HEK293 (cell line): ENCODE data around the gene SPINK4.

Experiments
- CTCF ChIA-PET: fragments of 350-600 bp; formaldehyde crosslinking; extraction: SDS; loops from one replicate; lab custom pipeline; 2021; ENCODE audit warnings: antibody characterized with exemption; lab: Yijun Ruan, JAX
- POLR2A ChIA-PET: fragments of 300-600 bp; formaldehyde crosslinking; extraction: SDS; loops from one replicate; lab custom pipeline; 2020; ENCODE audit warnings: antibody characterized with exemption, inconsistent platforms; lab: Yijun Ruan, JAX
- H3K27ac ChIP-seq: fragments of 200-500 bp; sonication (Bioruptor generic); 2 replicates; pipeline ENCODE4 v1.5.1; 2014; ENCODE audit warnings: low read depth, low read length, control low read depth, inconsistent platforms; ENCODE audit errors: extremely low read depth
- H3K36me3 ChIP-seq, 2 experiments: fragments of 200-500 bp in 1 of 2; sonication (Bioruptor generic) in 1 of 2; 1 replicate in 1 of 2; 2 replicates in 1 of 2; pipeline ENCODE4 v1.5.1; 2014 to 2017; ENCODE audit warnings: inconsistent platforms in 2 of 2, low read length in 2 of 2; ENCODE audit not compliant: control insufficient read depth in 2 of 2, insufficient read depth in 1 of 2
- H3K4me1 ChIP-seq: fragments of 200-500 bp; sonication (Bioruptor generic); 2 replicates; pipeline ENCODE4 v1.5.1; 2014; ENCODE audit warnings: mild to moderate bottlenecking, low read length, inconsistent platforms; ENCODE audit not compliant: control insufficient read depth, insufficient read depth
- H3K4me3 ChIP-seq: 2 replicates; pipeline ENCODE4 v1.5.1; 2011; ENCODE audit warnings: low read depth, mild to moderate bottlenecking, control low read depth, low read length, moderate library complexity
- H3K9me3 ChIP-seq: fragments of 200-500 bp; sonication (Bioruptor generic); 2 replicates; pipeline ENCODE4 v1.5.1; 2014; ENCODE audit warnings: low read depth, low read length, inconsistent platforms; ENCODE audit not compliant: control insufficient read depth, insufficient read depth
- BCL6B ChIP-seq: fragments of 450-650 bp; formaldehyde crosslinking; IDR thresholded peaks from 2 replicates; pipeline ENCODE4 v1.5.1; 2017; ENCODE audit warnings: missing biosample characterization, missing genetic modification characterization
- KLF1 ChIP-seq: fragments of 450-650 bp; formaldehyde crosslinking; IDR thresholded peaks from 2 replicates; pipeline ENCODE4 v1.5.1; 2016; ENCODE audit warnings: missing biosample characterization, missing genetic modification characterization
- MZF1 ChIP-seq: fragments of 450-650 bp; formaldehyde crosslinking; IDR thresholded peaks from 2 replicates; pipeline ENCODE4 v1.5.1; 2017; ENCODE audit warnings: missing biosample characterization, missing genetic modification characterization, borderline replicate concordance
- PATZ1 ChIP-seq: fragments of 450-650 bp; formaldehyde crosslinking; IDR thresholded peaks from 2 replicates; pipeline ENCODE4 v1.5.1; 2016; ENCODE audit warnings: missing biosample characterization, missing genetic modification characterization
- TCF7L2 ChIP-seq: IDR thresholded peaks from 2 replicates; pipeline ENCODE4 v1.6.1; 2011; ENCODE audit warnings: low read depth, mild to moderate bottlenecking, inconsistent platforms, low read length, moderate library complexity, borderline replicate concordance
- YY1 ChIP-seq: fragments of 450-650 bp; formaldehyde crosslinking; IDR thresholded peaks from 2 replicates; pipeline ENCODE4 v1.5.1; 2018; ENCODE audit warnings: missing biosample characterization, missing genetic modification characterization
- ZBTB17 ChIP-seq: fragments of 450-650 bp; formaldehyde crosslinking; IDR thresholded peaks from 2 replicates; pipeline ENCODE4 v1.5.1; 2016; ENCODE audit warnings: missing biosample characterization, missing genetic modification characterization
- ZFP3 ChIP-seq: fragments of 450-650 bp; formaldehyde crosslinking; IDR thresholded peaks from 2 replicates; pipeline ENCODE4 v1.5.1; 2016; ENCODE audit warnings: low read depth, missing biosample characterization, missing genetic modification characterization
- ZNF10 ChIP-seq: fragments of 450-650 bp; formaldehyde crosslinking; IDR thresholded peaks from 2 replicates; pipeline ENCODE4 v1.5.1; 2017; ENCODE audit warnings: missing biosample characterization, missing genetic modification characterization
- ZNF184 ChIP-seq: fragments of 450-650 bp; IDR thresholded peaks from 2 replicates; pipeline ENCODE4 v1.5.1; 2018; ENCODE audit warnings: missing biosample characterization, mild to moderate bottlenecking, missing genetic modification characterization
- ZNF274 ChIP-seq, 2 experiments: fragments of 200-500 bp in 1 of 2; fragments of 450-650 bp in 1 of 2; sonication (Bioruptor generic) in 1 of 2; formaldehyde crosslinking in 1 of 2; IDR thresholded peaks; 2 replicates each; pipeline versions ENCODE4 v1.5.1 to v1.6.1; 2014 to 2016; ENCODE audit warnings: borderline replicate concordance in 1 of 2, inconsistent platforms in 1 of 2, low read length in 1 of 2, missing biosample characterization in 1 of 2, missing genetic modification characterization in 1 of 2
- ZNF335 ChIP-seq: fragments of 450-650 bp; formaldehyde crosslinking; conservative IDR thresholded peaks from 2 replicates; pipeline ENCODE4 v1.5.1; 2016; ENCODE audit warnings: missing biosample characterization, missing genetic modification characterization
- ZNF350 ChIP-seq: fragments of 450-650 bp; formaldehyde crosslinking; IDR thresholded peaks from 2 replicates; pipeline ENCODE4 v1.5.0; 2017; ENCODE audit warnings: missing biosample characterization, mild to moderate bottlenecking, missing genetic modification characterization
- ZNF354C ChIP-seq: fragments of 450-650 bp; formaldehyde crosslinking; IDR thresholded peaks from 2 replicates; pipeline ENCODE4 v1.5.1; 2016; ENCODE audit warnings: missing biosample characterization, missing genetic modification characterization, low read depth, borderline replicate concordance
- ZNF488 ChIP-seq: fragments of 450-650 bp; formaldehyde crosslinking; IDR thresholded peaks from 2 replicates; pipeline ENCODE4 v1.5.1; 2016; ENCODE audit warnings: missing biosample characterization, missing genetic modification characterization
- ZNF521 ChIP-seq: fragments of 450-650 bp; formaldehyde crosslinking; IDR thresholded peaks from 2 replicates; pipeline ENCODE4 v1.5.1; 2017; ENCODE audit warnings: missing biosample characterization, mild to moderate bottlenecking, missing genetic modification characterization
- ZNF596 ChIP-seq: fragments of 450-650 bp; IDR thresholded peaks from 2 replicates; pipeline ENCODE4 v1.5.0; 2018; ENCODE audit warnings: missing biosample characterization, mild to moderate bottlenecking, missing genetic modification characterization, moderate library complexity
- ZNF624 ChIP-seq: fragments of 450-650 bp; formaldehyde crosslinking; IDR thresholded peaks from 2 replicates; pipeline ENCODE4 v1.5.1; 2017; ENCODE audit warnings: missing biosample characterization, missing genetic modification characterization
- ZNF704 ChIP-seq: fragments of 450-650 bp; formaldehyde crosslinking; IDR thresholded peaks from 2 replicates; pipeline ENCODE4 v1.5.1; 2016; ENCODE audit warnings: missing biosample characterization, missing genetic modification characterization
- ZNF830 ChIP-seq: fragments of 450-650 bp; IDR thresholded peaks from 2 replicates; pipeline ENCODE4 v1.5.0; 2018; ENCODE audit warnings: missing biosample characterization, missing genetic modification characterization, low read depth, mild to moderate bottlenecking, moderate library complexity
- ZNF843 ChIP-seq: fragments of 450-650 bp; formaldehyde crosslinking; IDR thresholded peaks from 2 replicates; pipeline ENCODE4 v1.5.1; 2016; ENCODE audit warnings: missing biosample characterization, missing genetic modification characterization
- ZSCAN18 ChIP-seq: fragments of 450-650 bp; formaldehyde crosslinking; IDR thresholded peaks from 2 replicates; pipeline ENCODE4 v1.5.1; 2016; ENCODE audit warnings: missing biosample characterization, missing genetic modification characterization
- ZXDB ChIP-seq: fragments of 450-650 bp; formaldehyde crosslinking; IDR thresholded peaks from 2 replicates; pipeline ENCODE4 v1.5.1; 2016; ENCODE audit warnings: missing biosample characterization, missing genetic modification characterization

SPINK4 gene

GRCh38 chr9:33239921-33240320 is at the start of gene SPINK4:
TSS of gene SPINK4 (plus strand) at chr9:33240167. CDS start at chr9:33240209, 42 bp downstream.
- ChIA-PET CTCF (interaction anchor here (1.6 to 2.3 kb wide), 2 partner anchors 14 to 44 kb away, joined by 4 to 8 read pairs; no protein-coding TSS in a partner anchor), POLR2A (interaction anchor here (1.2 to 1.7 kb wide), 2 partner anchors 34 to 50 kb away, joined by 3 to 8 read pairs; partner anchors contain the start of gene NFX1)
- Histone ChIP-seq H3K27ac (peak within 1 kb of the TSS; percentile 56; the same call in 1 of the 2 replicates), H3K9me3 (no peaks in the 10 kb centered on the region), H3K4me3 (no peak within 1 kb of the TSS), H3K36me3 (no peaks in the 10 kb centered on the region), H3K4me1 (peaks cover 5% of the 10 kb centered on the region)
- TF ChIP-seq TCF7L2 = peak; percentile 36; the same call in 1 of the 2 replicates
- peak; percentile 66; the same call in 1 of the 2 replicates for TF ChIP-seq ZBTB17 (tag by site-specific recombination)
- peak; percentile 45 for TF ChIP-seq ZNF335 (tag by site-specific recombination)
- TF ChIP-seq ZNF274 (IDR thresholded peaks at IDR 0.05; ENCODE audit: low read length) = no peak
- no peak for TF ChIP-seq ZNF274 (tag by site-specific recombination; IDR thresholded peaks at IDR 0.05; ENCODE audit: borderline replicate concordance)
- no peak for TF ChIP-seq ZNF830 (tag by site-specific recombination)
- TF ChIP-seq ZXDB (tag by site-specific recombination) = 0 out of 2 replicates have a peak, but pooled peaks have one; percentile 47
- TF ChIP-seq ZNF596 (tag by site-specific recombination) = no peak

- H3K4me3 ChIP-seq = no peak overlapping the region
- no peaks in the 10 kb centered on the region for H3K36me3 ChIP-seq
- TF ChIP-seq ZNF843 = no peak
- TF ChIP-seq MZF1 = no peak
- TF ChIP-seq ZNF830 (tag by site-specific recombination) = no peak
- no peak for TF ChIP-seq ZNF10 (tag by site-specific recombination)
- no peak for TF ChIP-seq ZFP3 (tag by site-specific recombination)
- TF ChIP-seq BCL6B (tag by site-specific recombination) = no peak
- H3K9me3 ChIP-seq = no peaks in the 10 kb centered on the region
- no peaks in the 10 kb centered on the region for H3K4me1 ChIP-seq
- POLR2A ChIA-PET = interaction anchor here (0.6 kb wide), 1 partner anchor 168 kb away, joined by 3 read pairs; the partner anchor contains the start of gene DNAJA1
- CTCF ChIA-PET = interaction anchor here (1.2 to 2.1 kb wide), 2 partner anchors 9 to 32 kb away, joined by 3 to 11 read pairs; no protein-coding TSS in a partner anchor
- H3K27ac ChIP-seq = no peak overlapping the region
Measured at GRCh38 chr9:33192493-33193255, 47.3 kb upstream of the SPINK4 start.

- Histone ChIP-seq H3K4me1 (no peaks in the 10 kb centered on the region), H3K4me3 (no peak overlapping the region), H3K27ac (no peak overlapping the region), H3K9me3 (no peaks in the 10 kb centered on the region), H3K36me3 (no peaks in the 10 kb centered on the region)
- POLR2A ChIA-PET = interaction anchor here (0.6 kb wide), 1 partner anchor 130 kb away, joined by 3 read pairs; no protein-coding TSS in a partner anchor
- CTCF ChIA-PET = interaction anchor here (2.1 kb wide), 1 partner anchor 8 kb away, joined by 11 read pairs; no protein-coding TSS in a partner anchor
- no peak for TF ChIP-seq ZNF488 (tag by site-specific recombination)
- TF ChIP-seq ZNF184 = no peak
- TF ChIP-seq ZNF521 (tag by site-specific recombination) = no peak
- TF ChIP-seq ZNF354C (tag by site-specific recombination) = no peak
- TF ChIP-seq PATZ1 (tag by site-specific recombination) = no peak
- no peak for TF ChIP-seq ZNF624
- no peak for TF ChIP-seq YY1 (tag by site-specific recombination)
- no peak for TF ChIP-seq KLF1 (tag by site-specific recombination)
- no peak for TF ChIP-seq ZNF704 (tag by site-specific recombination)
- TF ChIP-seq ZNF350 = no peak
- TF ChIP-seq ZSCAN18 (tag by site-specific recombination) = no peak
Measured at GRCh38 chr9:33193818-33194217, 46.1 kb upstream of the SPINK4 start.
